ENCODE results near the gene MACC1.

MACC1 gene

GRCh38 chr7:20146451-20146850, 70.7 kb downstream of the MACC1 start:
- TF ChIP-seq CTCF (IDR thresholded peaks at IDR 0.05; ENCODE audit: low read depth, low read length): no peak
- DNase-seq (ENCODE audit: extremely low read depth, low read depth): peak; percentile 47

GRCh38 chr7:20144801-20145200, 72.4 kb downstream of the MACC1 start:
- no peak for DNase-seq (ENCODE audit: extremely low read depth, low read depth)
- TF ChIP-seq CTCF (IDR thresholded peaks at IDR 0.05; ENCODE audit: low read depth, low read length): no peak

GRCh38 chr7:20141666-20142065, 75.5 kb downstream of the MACC1 start:
- TF ChIP-seq CTCF (IDR thresholded peaks at IDR 0.05; ENCODE audit: low read depth, low read length): no peak
- no peak for DNase-seq (ENCODE audit: extremely low read depth, low read depth)

- no peak for DNase-seq (ENCODE audit: extremely low read depth, low read depth)
- no peak for TF ChIP-seq CTCF (IDR thresholded peaks at IDR 0.05; ENCODE audit: low read depth, low read length)
These were observed 76.2 kb downstream of the MACC1 start for GRCh38 chr7:20141002-20141345.

GRCh38 chr7:20140291-20141001, 76.7 kb downstream of the MACC1 start:
- no peak for DNase-seq (ENCODE audit: extremely low read depth, low read depth)
- TF ChIP-seq CTCF (IDR thresholded peaks at IDR 0.05; ENCODE audit: low read depth, low read length): no peak

GRCh38 chr7:20136647-20137046, 80.5 kb downstream of the MACC1 start:
- no peak for DNase-seq (ENCODE audit: extremely low read depth, low read depth)
- no peak for TF ChIP-seq CTCF (IDR thresholded peaks at IDR 0.05; ENCODE audit: low read depth, low read length)

- TF ChIP-seq CTCF (IDR thresholded peaks at IDR 0.05; ENCODE audit: low read depth, low read length): no peak
These were observed 83.4 kb downstream of the MACC1 start for GRCh38 chr7:20133803-20134202.

More at GRCh38 chr7:20133803-20134202, 83.4 kb downstream of the MACC1 start:
- no peak for DNase-seq (ENCODE audit: extremely low read depth, low read depth)
